GM18519 (cell line): ENCODE results near the gene GPR107.
"Not testable (repeated sequence)": the region's sequence is repeated elsewhere in the genome, so short reads cannot be mapped to it uniquely, and the experiment has no call there.

Experiments
- ATAC-seq: cut with Tn5 transposase; IDR thresholded peaks from one replicate; pipeline ENCODE4 v1.9.1; 2021; ENCODE audit warnings: mild to moderate bottlenecking, moderate library complexity; ENCODE audit not compliant: unreplicated experiment, low FRiP score

GPR107 gene

DNA sequence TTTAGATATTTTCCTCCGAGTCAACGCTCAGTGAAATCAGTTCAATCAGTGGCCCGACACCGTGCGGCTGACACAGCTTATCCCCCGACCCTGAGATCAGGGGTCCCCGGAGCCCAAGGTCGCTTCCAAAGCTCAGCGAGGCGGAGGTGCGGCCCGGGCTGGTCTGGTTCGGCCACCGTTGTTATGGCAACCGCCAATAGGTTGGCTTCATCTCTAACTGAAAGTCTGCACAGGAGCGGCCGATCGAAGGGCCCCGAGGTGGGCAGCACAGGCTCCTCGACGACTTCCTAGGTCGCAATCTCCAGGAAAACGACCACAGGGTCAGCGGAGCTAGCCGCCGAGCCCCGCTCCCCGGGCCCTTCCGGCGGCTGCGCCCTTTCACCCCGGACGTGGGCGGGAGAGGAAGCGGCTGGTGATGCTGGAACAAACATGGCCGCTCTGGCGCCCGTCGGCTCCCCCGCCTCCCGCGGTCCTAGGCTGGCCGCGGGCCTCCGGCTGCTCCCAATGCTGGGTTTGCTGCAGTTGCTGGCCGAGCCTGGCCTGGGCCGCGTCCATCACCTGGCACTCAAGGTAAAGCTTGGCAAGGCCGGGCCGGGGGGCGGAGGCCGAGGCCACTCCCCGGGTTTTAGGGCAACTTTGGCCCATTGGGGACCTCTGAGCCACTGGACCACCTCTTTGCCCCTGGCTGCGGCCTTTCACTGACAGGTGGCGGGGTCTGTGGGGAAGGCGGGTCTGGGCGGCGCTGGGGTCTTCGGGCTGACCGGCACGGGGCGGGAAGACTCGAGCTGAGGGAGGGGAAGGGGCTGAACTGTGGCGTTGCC lies at the start of gene GPR107:
Gene GPR107 (plus strand): TSS at position 403 of the 821 bp plus-strand sequence. CDS start 27 bp downstream, at position 430.
- peak; percentile 56 for ATAC-seq

GRCh38 chr9:130003943-130004552 lies 49.7 kb upstream of the GPR107 start:
- ATAC-seq, result no peak

DNA sequence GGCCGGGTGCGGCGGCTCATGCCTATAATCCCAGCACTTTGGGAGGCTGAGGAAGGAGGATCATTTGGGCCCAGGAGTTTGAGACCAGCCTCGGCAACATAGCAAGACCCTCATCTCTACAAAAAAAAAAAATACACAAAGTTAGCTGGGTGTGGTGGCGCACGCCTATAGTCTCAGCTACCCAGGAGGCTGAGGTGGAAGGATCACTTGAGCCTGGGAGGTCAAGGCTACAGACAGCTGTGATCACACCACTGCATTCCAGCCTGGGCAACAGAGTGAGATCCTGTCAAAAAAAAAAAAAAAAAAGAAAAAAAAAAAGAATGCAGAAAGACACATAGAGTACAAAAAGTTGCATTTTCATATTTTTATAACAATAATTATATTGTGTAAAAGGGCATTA lies 46.8 kb upstream of the GPR107 start:
- not testable (repeated sequence) for ATAC-seq

GRCh38 chr9:130008538-130008937 lies 45.2 kb upstream of the GPR107 start:
- no peak for ATAC-seq

GRCh38 chr9:130009546-130009945 lies 44.2 kb upstream of the GPR107 start:
- not testable (repeated sequence) for ATAC-seq

DNA sequence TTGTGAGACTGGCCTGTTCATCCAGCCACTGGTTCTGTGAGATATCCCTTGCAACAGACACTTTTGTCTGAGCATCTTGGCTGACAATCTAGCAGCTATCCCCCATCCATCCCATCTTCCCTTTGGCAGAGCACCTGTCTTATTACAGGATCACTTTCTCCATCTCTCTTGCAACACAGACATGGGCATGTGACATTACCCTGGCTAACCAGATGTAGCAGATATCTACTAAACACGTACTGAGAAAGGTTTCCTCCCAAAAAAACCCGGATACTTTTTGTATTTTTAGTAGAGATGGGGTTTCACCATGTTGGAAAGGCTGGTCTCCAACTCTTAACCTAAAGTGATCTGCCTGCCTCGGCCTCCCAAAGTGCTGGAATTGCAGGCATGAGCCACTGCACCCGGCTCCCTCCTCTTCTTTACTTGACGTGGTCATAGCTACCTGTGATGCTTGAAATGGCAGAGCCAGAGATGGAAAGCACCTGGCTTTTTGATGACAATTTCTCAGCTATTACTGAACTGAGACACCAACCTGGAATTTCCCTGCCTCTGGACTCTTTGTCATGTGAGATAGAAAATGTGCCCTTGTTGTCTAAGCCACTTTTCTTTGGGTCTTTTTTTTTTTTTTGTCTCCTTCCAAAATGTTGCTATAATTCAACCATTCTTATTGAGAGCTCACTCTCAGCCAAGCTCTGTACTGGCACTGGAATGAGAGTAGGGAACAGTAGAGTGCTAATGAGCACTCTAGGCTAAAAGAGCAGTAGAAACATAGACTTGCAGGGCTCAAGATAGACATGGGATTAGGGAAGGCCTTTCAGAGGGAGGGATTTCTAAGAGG lies 43.3 kb upstream of the GPR107 start:
- ATAC-seq, result no peak

DNA sequence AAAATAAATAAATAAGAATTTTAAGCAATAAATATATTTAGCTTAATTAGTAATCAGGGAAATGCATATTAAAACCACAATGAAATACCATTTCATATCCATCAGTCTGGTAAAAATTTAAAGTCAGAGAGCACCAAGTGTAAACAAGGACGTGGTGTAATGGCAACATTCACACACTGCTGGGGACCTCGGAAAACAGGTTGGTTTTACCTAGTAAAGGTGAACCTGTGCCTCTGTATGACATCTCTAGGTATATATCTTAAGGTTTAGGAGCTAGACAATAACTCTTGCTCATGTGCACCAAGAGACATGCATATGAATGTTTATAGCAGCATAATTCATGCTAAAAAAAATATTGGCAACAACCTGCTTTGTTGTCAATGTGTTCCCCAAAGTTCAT lies 40.4 kb upstream of the GPR107 start:
- ATAC-seq, result no peak

GRCh38 chr9:130015353-130016019 lies 38.2 kb upstream of the GPR107 start:
- no peak for ATAC-seq

DNA sequence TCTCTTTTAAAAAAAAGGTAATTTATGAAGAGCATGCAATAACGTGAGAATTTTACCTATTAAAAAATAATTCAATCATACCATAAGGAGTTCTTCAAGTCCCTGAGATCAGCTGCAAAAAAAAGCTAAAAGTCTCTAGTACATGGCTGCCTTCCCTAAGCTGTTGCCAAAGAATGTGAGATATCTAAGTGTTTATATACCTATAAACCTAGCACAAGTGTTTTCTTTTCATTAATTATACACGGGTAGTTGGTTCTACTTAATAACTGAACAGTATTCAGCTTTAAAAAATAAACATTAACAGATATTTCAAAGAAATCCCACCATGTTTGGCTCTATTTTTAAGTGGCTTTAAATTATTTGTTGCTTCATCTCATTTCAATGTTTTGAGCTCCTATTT lies 36.6 kb upstream of the GPR107 start:
- ATAC-seq, result no peak

- not testable (repeated sequence) for ATAC-seq
These were observed 36.2 kb upstream of the GPR107 start for GRCh38 chr9:130017510-130017909.

GRCh38 chr9:130018265-130018664 lies 35.4 kb upstream of the GPR107 start:
- no peak for ATAC-seq

DNA sequence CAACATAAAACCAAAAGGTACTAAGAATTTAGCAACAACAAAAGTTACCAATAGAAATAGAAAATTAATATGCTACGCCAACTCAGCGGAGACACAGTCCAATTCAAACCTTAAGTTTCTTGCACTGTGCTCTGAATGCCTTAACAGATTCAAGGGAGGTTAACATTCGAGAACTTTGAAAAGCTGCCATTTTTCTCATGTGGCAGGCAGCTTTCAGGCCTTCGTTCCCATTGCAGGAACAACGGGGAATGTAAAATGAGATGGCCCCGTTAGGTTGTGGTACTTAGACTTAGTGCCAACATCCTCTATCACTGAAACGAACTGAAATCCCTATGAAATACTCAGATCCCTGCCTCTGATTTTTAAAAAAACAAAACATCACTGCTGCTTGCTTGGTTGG lies 33.1 kb upstream of the GPR107 start:
- ATAC-seq, result no peak

- no peak for ATAC-seq
These were observed 32.6 kb upstream of the GPR107 start for GRCh38 chr9:130021123-130021522.

DNA sequence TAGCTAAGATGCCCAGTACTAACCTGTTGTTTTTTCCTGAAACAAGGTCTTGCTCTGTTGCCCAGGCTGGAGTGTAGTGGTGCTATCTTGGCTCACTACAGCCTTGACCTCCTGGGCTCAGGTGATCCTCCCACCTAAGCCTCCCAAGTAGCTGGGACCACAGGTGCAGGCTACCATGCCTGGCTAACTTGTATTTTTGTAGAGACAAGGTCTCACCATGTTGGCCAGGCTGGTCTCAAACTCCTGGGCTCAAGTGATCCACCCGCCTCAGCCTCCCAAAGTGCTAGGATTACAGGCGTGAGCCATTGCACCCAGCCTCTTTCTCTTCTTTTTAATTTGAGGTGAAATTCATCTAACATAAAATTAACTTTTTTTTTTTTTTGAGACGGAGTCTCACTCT lies 31.9 kb upstream of the GPR107 start:
- ATAC-seq, result not testable (repeated sequence)

- no peak for ATAC-seq
These were observed 31.1 kb upstream of the GPR107 start for GRCh38 chr9:130022566-130023143.

DNA sequence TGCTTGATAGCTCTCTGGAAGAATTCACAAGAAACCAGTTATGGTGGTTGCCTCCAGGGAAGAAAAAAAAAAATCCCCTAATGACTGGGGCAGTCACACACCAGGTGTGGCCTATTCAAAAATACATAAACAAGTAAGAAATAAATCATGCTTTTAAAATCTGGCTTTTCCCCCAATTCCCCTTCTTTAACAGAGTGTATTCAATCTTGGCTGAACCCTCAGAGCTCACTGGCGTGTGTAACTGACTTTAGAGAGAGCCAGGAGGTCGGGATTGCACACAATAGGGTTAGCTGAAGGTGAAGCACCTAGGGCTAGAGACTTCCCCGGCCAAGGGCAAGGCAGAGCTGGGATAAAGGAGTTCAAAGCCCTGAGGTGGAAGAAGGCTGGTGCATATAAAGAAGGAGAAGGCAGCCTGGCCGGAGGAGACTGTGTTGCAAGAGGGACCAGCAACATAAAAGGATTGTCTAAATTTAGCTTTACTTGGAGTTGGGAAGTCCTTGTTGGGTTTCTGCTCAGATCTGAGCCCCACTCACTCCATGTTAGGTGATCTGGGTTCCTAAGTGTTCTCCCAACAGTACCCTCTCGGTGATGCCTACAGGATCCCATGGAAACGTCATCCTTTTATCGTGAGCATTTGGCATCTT lies 30.4 kb upstream of the GPR107 start:
- no peak for ATAC-seq

GRCh38 chr9:130023994-130024596 lies 29.6 kb upstream of the GPR107 start:
- ATAC-seq, result no peak

DNA sequence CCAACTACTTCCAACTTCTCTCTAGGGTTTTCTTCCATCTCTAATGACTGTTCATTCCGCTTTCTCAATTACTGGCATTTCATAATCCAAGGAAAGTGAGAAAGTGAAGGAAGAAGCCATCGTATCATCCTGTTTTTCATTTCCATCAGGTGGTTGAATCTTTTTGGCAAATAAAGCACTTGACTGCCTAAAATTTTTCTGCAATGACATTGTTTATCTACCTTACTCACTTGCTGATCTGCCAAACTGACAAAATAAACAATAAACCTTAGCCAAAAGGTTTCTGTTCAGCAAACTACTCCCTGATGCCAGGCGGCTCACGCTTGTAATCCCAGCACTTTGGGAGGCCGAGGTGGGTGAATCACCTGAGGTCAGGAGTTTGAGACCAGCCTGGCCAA lies 29.1 kb upstream of the GPR107 start:
- no peak for ATAC-seq

DNA sequence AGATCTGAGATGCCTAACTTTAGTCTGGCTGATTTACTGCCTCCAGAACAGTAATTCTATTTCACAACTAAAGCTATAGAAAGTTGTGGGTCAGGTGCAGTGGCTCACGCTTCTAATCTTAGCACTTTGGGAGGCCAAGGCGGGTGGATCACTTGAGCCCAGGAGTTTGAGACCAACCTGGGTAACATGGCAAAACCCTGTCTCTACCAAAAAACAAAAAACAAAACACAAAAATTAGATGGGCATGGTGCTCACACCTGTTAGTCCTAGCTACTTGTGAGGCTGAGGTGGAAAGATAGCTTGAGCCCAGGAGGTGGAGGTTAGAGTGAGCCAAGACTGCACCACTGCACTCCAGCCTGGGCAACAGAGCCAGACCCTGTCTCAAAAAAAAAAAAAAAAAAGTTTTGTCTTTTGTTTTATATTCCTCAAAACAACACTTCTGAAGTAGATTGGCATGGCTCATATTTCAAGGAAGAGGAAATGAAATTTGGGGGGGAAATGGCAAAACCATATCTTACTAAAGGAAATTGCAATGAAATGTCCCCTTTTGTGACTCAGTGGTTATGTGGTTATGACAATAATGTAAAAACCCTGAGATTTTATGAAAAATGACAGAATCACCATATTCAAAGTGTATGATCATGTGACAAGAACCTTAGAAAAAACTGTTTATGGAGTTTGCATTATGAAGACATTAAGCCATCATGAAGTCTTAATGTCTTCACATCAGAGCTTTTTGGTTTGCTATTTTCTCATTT lies 26.9 kb upstream of the GPR107 start:
- no peak for ATAC-seq
